Testis (tissue), 3 donors: ENCODE data around the gene ARL9. TPM values are rescaled to one million over a fixed set of nuclear protein-coding genes. Genes with fewer than 3 reads are reported as not detected.

Experiments
- DNase-seq: peaks from one replicate; pipeline ENCODE4 v3.0.0-alpha.2; 2019
- H3K27ac ChIP-seq, 2 donors: fragments of 200-600 bp; sonication (generic); one replicate each; pipeline ENCODE4 v1.5.1; 2019
- H3K27me3 ChIP-seq: fragments of 200-600 bp; sonication (generic); one replicate; pipeline ENCODE4 v1.5.1; 2019
- H3K36me3 ChIP-seq: fragments of 200-600 bp; sonication (generic); one replicate; pipeline ENCODE4 v1.5.1; 2017; ENCODE audit warnings: low read depth; ENCODE audit errors: missing control alignments
- H3K4me1 ChIP-seq: fragments of 200-600 bp; sonication (generic); one replicate; pipeline ENCODE4 v1.5.1; 2019
- H3K4me3 ChIP-seq, 2 donors: fragments of 200-600 bp; sonication (generic); one replicate each; pipeline ENCODE4 v1.5.1; 2017 to 2019
- H3K9me3 ChIP-seq: fragments of 200-600 bp; sonication (generic); one replicate; pipeline ENCODE4 v1.5.1; 2017
- POLR2A ChIP-seq: fragments of 450-650 bp; IDR thresholded peaks from one replicate; pipeline ENCODE4 v1.6.1; 2017; ENCODE audit warnings: antibody characterized with exemption, mild to moderate bottlenecking, moderate library complexity
- WGBS, 2 donors: methylation state at CpG; one replicate each; pipeline ENCODE4 v1.1.5; 2018; 5-methylcytosine and 5-hydroxymethylcytosine counted together
- intact Hi-C: fragments of 100-400 bp; cut with DNase I; formaldehyde crosslinking; loops from one replicate; pipeline ENCODE4 v1.15.1; 2023; ENCODE audit warnings: low total_unique reads
- polyA plus RNA-seq: library from polyadenylated mRNA; stranded (reverse); fragments of 350-450 nt; fragmentation: Illumina TruSeq; extraction: RNeasy Lipid Tissue Mini Kit (QIAGEN cat#74804); gene quantifications from one replicate; pipeline ENCODE4 v1.2.3, GENCODE V29; 2014; ENCODE audit warnings: low read depth, low replicate concordance; ENCODE audit not compliant: insufficient read depth
- total RNA-seq, 2 donors: library from RNA; depleted of rRNA; stranded (reverse); fragments of >200 nt; gene quantifications; one replicate each; pipeline ENCODE4 v1.2.3, GENCODE V29; 2016
- TF ChIP-seq, protein P1 (sequence below), 3 experiments: fragments of 450-650 bp in 2 of 3; fragments of 200-600 bp in 1 of 3; sonication (generic) in 1 of 3; IDR thresholded peaks; one replicate each; pipeline ENCODE4 v1.5.1; 2016 to 2019; ENCODE audit warnings: antibody characterized with exemption in 3 of 3, mild to moderate bottlenecking in 2 of 3, moderate library complexity in 1 of 3

Gene ARL9
- total and polyA plus RNA-seq, 3 donors from 2014 or later, result 1.3 to 5.9 (median 4.7) TPM

DNA sequence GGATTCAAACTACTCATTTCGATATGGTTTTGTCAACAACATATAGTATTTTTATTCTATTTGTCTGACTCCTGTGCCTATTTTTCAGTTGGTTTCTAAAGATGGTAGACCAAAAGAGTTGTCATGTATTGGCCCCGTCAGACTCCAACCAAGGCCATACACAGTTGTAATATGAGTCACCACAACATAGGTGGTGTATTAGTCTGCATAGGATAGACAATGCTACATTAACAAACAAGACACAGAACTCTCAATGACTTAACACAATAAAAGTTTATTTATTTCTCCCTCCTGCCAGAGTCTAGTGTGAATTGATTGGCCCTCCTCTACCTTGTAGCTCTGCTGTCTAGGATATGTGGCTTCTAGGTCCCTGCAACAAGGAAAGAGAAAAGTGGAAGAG is 45.9 kb downstream of the ARL9 start:
- Histone ChIP-seq H3K4me1 (no peaks in the 10 kb centered on the region), H3K9me3 (no peaks in the 10 kb centered on the region), H3K36me3 (no peaks in the 10 kb centered on the region), H3K4me3 (no peak overlapping the region), H3K27ac (no peak overlapping the region), H3K27me3 (no peaks in the 10 kb centered on the region)
- DNase-seq, result no peak
- intact Hi-C loops, result no loop called here
- TF ChIP-seq, protein P1, sequence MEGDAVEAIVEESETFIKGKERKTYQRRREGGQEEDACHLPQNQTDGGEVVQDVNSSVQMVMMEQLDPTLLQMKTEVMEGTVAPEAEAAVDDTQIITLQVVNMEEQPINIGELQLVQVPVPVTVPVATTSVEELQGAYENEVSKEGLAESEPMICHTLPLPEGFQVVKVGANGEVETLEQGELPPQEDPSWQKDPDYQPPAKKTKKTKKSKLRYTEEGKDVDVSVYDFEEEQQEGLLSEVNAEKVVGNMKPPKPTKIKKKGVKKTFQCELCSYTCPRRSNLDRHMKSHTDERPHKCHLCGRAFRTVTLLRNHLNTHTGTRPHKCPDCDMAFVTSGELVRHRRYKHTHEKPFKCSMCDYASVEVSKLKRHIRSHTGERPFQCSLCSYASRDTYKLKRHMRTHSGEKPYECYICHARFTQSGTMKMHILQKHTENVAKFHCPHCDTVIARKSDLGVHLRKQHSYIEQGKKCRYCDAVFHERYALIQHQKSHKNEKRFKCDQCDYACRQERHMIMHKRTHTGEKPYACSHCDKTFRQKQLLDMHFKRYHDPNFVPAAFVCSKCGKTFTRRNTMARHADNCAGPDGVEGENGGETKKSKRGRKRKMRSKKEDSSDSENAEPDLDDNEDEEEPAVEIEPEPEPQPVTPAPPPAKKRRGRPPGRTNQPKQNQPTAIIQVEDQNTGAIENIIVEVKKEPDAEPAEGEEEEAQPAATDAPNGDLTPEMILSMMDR (IDR thresholded peaks at IDR 0.05), result no peak
- no peak for TF ChIP-seq POLR2A
- 65 to 94% methylated on average over 2 of the region's 2 CpGs for WGBS, 2 donors

DNA sequence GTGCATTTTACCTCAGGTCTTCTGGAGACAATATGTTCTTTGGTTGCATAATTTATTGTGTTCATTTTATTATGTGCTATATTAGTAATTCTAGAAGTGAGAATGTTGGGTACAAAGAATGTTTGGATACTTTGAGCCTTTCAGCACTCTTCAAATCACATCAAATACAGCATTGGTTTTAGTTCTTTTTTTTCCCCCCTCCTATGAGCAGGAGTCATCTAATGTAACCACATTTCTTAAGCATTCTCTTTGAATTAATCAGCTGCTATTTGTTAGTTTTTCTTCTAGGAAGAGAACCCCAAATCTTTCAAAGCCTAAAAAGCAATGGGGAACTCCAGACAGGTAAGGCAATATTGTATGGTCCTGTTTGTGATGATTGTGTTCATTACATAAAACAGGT is 46.7 kb downstream of the ARL9 start:
- TF ChIP-seq POLR2A, result no peak
- TF ChIP-seq, protein P1 (IDR thresholded peaks at IDR 0.05), result no peak
- intact Hi-C loops, result no loop called here
- Histone ChIP-seq H3K9me3 (no peaks in the 10 kb centered on the region), H3K4me3 (no peak overlapping the region), H3K27me3 (no peaks in the 10 kb centered on the region), H3K4me1 (no peaks in the 10 kb centered on the region), H3K36me3 (no peaks in the 10 kb centered on the region), H3K27ac (no peak overlapping the region)
- DNase-seq, result no peak

DNA sequence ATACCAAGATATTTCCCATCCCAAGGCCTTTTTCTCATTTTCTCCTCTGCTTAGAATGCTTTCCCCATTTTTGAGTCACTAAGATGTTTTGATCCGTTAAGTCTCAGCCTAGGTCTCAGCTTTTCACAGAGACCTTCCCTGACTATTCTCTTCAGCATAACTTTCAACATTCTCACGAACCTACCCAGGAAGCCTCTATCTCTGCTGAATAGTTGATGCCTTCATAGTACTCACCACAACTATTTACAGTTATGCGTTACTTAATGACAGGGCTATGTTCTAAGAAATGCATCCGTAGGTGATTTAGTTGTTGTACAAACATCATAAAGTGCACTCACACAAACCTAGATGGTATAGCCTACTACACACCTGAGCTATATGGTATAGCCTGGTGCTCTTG is 64.5 kb downstream of the ARL9 start:
- Histone ChIP-seq H3K36me3 (no peaks in the 10 kb centered on the region), H3K27me3 (no peaks in the 10 kb centered on the region), H3K27ac (no peak overlapping the region), H3K9me3 (no peaks in the 10 kb centered on the region), H3K4me1 (no peaks in the 10 kb centered on the region), H3K4me3 (no peak overlapping the region)
- WGBS, 2 donors, result 86 to 88% methylated on average over 4 of the region's 4 CpGs
- TF ChIP-seq, protein P1 (IDR thresholded peaks at IDR 0.05), result no peak
- no peak for TF ChIP-seq POLR2A
- intact Hi-C loops, result loop anchor here (10.0 kb wide), 1 partner anchor 225 kb away; no protein-coding TSS in a partner anchor
- no peak for DNase-seq

Other genes with a start within 250 kb of the ARL9 start
- gene AASDH, start 118.3 kb upstream of the ARL9 start, total RNA-seq, result 10 to 100 TPM; 12.3 to 19.5 TPM
- 7.8 TPM for gene AASDH, start 118.3 kb upstream of the ARL9 start, polyA plus RNA-seq
- 10 to 100 TPM; 20.1 to 22.5 TPM for gene PPAT, start 70.2 kb upstream of the ARL9 start, total RNA-seq
- 14.9 TPM for gene PPAT, start 70.2 kb upstream of the ARL9 start, polyA plus RNA-seq
- gene PAICS, start 69.5 kb upstream of the ARL9 start, total RNA-seq, result 10 to 100 TPM; 65.8 to 69.0 TPM
- gene PAICS, start 69.5 kb upstream of the ARL9 start, polyA plus RNA-seq, result 62.2 TPM
- gene SRP72, start 38.2 kb upstream of the ARL9 start, total RNA-seq, result 10 to 100 TPM; 67.9 to 76.5 TPM
- gene SRP72, start 38.2 kb upstream of the ARL9 start, polyA plus RNA-seq, result 57.2 TPM
- gene HOPX, start 175.5 kb downstream of the ARL9 start, total RNA-seq, result 100 to 1,000 TPM; 141 to 158 TPM
- 102 TPM for gene HOPX, start 175.5 kb downstream of the ARL9 start, polyA plus RNA-seq